Karpas-422 (cell line): ENCODE measurements around the gene TRNAU1AP. TPM values are rescaled to one million over a fixed set of nuclear protein-coding genes. Genes with fewer than 3 reads are reported as not detected.
A peak's percentile ranks its signal among the peaks of the same experiment; 100 is the strongest.

ENCODE experiments used
- DNase-seq: peaks from one replicate; pipeline ENCODE4 v3.0.0-alpha.2; 2015
- H2AFZ ChIP-seq: fragments of 200-600 bp; sonication (generic); 2 replicates; pipeline ENCODE4 v1.6.1; 2014; ENCODE audit warnings: antibody characterized with exemption, low read length, mixed read lengths
- H3K27ac ChIP-seq: fragments of 200-600 bp; sonication (generic); 2 replicates; pipeline ENCODE4 v1.5.1; 2014; ENCODE audit warnings: mild to moderate bottlenecking, low read length, moderate library complexity
- H3K27me3 ChIP-seq: fragments of 200-600 bp; sonication (generic); 2 replicates; pipeline ENCODE4 v1.6.1; 2014; ENCODE audit warnings: low read length, mixed read lengths
- H3K36me3 ChIP-seq: fragments of 200-600 bp; sonication (generic); 2 replicates; pipeline ENCODE4 v1.6.1; 2014; ENCODE audit warnings: low read length, mixed read lengths; ENCODE audit not compliant: insufficient read depth
- H3K4me1 ChIP-seq: fragments of 200-600 bp; sonication (generic); 2 replicates; pipeline ENCODE4 v1.6.1; 2014; ENCODE audit warnings: mild to moderate bottlenecking, low read length, mixed read lengths
- H3K4me2 ChIP-seq: fragments of 200-600 bp; sonication (generic); 2 replicates; pipeline ENCODE4 v1.6.1; 2014; ENCODE audit warnings: low read length, low read depth, mild to moderate bottlenecking; ENCODE audit not compliant: poor library complexity, severe bottlenecking
- H3K4me3 ChIP-seq: fragments of 200-600 bp; sonication (generic); 2 replicates; pipeline ENCODE4 v1.5.1; 2014; ENCODE audit warnings: mild to moderate bottlenecking, antibody characterized with exemption, low read length, mixed read lengths
- H3K79me2 ChIP-seq: fragments of 200-600 bp; sonication (generic); 2 replicates; pipeline ENCODE4 v1.6.1; 2014; ENCODE audit warnings: mild to moderate bottlenecking, low read length, mixed read lengths
- H3K9ac ChIP-seq: fragments of 200-600 bp; sonication (generic); 2 replicates; pipeline ENCODE4 v1.6.0; 2014; ENCODE audit warnings: low read length
- H3K9me2 ChIP-seq: fragments of 200-600 bp; sonication (generic), shearing (Covaris generic); replicated peaks from 2 replicates; pipeline ENCODE4 v1.6.0; 2014; ENCODE audit warnings: mild to moderate bottlenecking, low read length, moderate library complexity; ENCODE audit not compliant: insufficient read depth
- H3K9me3 ChIP-seq: fragments of 300-700, 200-600 bp; sonication (generic); 2 replicates; pipeline ENCODE4 v1.6.1; 2014; ENCODE audit warnings: low read length, mixed read lengths
- H4K20me1 ChIP-seq: fragments of 200-600 bp; sonication (generic); 2 replicates; pipeline ENCODE4 v1.6.1; 2014; ENCODE audit warnings: mild to moderate bottlenecking, antibody characterized with exemption, low read length, low read depth; ENCODE audit not compliant: insufficient read depth
- total RNA-seq: library from RNA; depleted of rRNA; stranded (reverse); fragments of >200 nt; shearing (Covaris generic); gene quantifications from 2 replicates; pipeline ENCODE4 v1.2.3, GENCODE V29; 2014; ENCODE audit warnings: low replicate concordance

The TRNAU1AP gene
- total RNA-seq, 1 experiment from 2014 or later = 28.6 TPM

DNA sequence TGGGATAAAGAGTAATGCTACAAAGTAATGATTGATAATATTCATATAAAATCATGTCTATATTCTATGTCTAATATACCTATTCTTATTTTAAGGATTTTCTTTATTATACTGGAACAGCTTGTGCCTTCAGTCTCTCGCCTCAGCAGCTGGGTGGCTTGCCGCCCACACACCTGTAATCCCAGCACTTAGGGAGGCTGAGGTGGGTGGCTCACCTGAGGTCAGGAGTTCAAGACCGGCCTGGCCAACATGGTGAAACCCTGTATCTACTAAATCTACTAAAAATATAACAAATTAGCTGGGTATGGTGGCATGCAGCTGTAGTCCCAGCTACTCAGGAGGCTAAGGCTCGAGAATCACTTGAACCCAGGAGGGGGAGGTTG lies 7.6 kb upstream of the TRNAU1AP start:
- H3K9ac ChIP-seq = no peak overlapping the region
- H3K9me2 ChIP-seq = no peaks in the 10 kb centered on the region
- H3K27ac ChIP-seq = no peak overlapping the region
- H3K4me3 ChIP-seq = no peak overlapping the region
- H3K79me2 ChIP-seq = no peaks in the 10 kb centered on the region
- H3K4me1 ChIP-seq = no peaks in the 10 kb centered on the region
- no peak overlapping the region for H3K4me2 ChIP-seq
- no peaks in the 10 kb centered on the region for H4K20me1 ChIP-seq
- DNase-seq = no peak
- no peaks in the 10 kb centered on the region for H3K9me3 ChIP-seq
- H3K36me3 ChIP-seq = no peaks in the 10 kb centered on the region
- no peak overlapping the region for H2AFZ ChIP-seq
- no peaks in the 10 kb centered on the region for H3K27me3 ChIP-seq

DNA sequence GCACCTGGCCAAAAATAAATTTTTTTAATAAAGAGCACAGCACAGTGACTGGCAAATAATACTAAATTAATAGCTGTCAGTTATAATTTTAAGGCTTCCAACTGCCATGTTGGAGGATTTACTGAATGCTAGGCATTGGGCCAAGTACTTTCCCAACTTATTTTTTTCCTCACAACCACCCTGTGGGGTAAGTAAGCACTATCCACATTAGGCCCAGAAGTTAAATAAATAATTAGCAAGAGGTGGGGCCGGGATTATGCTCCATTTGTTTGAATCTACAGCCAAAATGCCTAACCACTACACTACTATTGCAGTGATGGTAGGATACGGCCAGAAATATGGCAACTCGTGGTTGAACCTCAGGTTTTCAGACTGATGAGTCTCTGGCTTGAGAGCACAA lies 4.6 kb upstream of the TRNAU1AP start:
- H2AFZ ChIP-seq = no peak overlapping the region
- no peaks in the 10 kb centered on the region for H3K9me2 ChIP-seq
- peaks cover 3% of the 10 kb centered on the region for H3K79me2 ChIP-seq
- H3K36me3 ChIP-seq = no peaks in the 10 kb centered on the region
- no peak for DNase-seq
- H3K27ac ChIP-seq = no peak overlapping the region
- H3K9ac ChIP-seq = no peak overlapping the region
- H3K4me3 ChIP-seq = no peak overlapping the region
- no peaks in the 10 kb centered on the region for H3K9me3 ChIP-seq
- no peaks in the 10 kb centered on the region for H3K27me3 ChIP-seq
- no peaks in the 10 kb centered on the region for H4K20me1 ChIP-seq
- peaks cover 12% of the 10 kb centered on the region for H3K4me1 ChIP-seq
- no peak overlapping the region for H3K4me2 ChIP-seq

GRCh38 chr1:28551381-28551780 lies 1.5 kb upstream of the TRNAU1AP start:
- H3K79me2 ChIP-seq = peaks cover 13% of the 10 kb centered on the region

GRCh38 chr1:28560886-28561285 lies 8.0 kb downstream of the TRNAU1AP start:
- Histone ChIP-seq H3K9ac (no peak overlapping the region), H4K20me1 (no peaks in the 10 kb centered on the region), H3K4me2 (no peak overlapping the region), H3K36me3 (peaks cover 16% of the 10 kb centered on the region; the same call in 1 of the 2 replicates), H3K27ac (no peak overlapping the region), H3K4me3 (no peak overlapping the region), H3K9me3 (no peaks in the 10 kb centered on the region), H3K79me2 (no peaks in the 10 kb centered on the region), H3K9me2 (no peaks in the 10 kb centered on the region), H2AFZ (no peak overlapping the region), H3K4me1 (no peaks in the 10 kb centered on the region), H3K27me3 (no peaks in the 10 kb centered on the region)
- DNase-seq = no peak

More at GRCh38 chr1:28551381-28551780, 1.5 kb upstream of the TRNAU1AP start:
- H3K9me3 ChIP-seq = no peaks in the 10 kb centered on the region
- H3K27ac ChIP-seq = no peak overlapping the region
- no peak for DNase-seq
- no peak overlapping the region for H2AFZ ChIP-seq
- H3K36me3 ChIP-seq = no peaks in the 10 kb centered on the region
- H4K20me1 ChIP-seq = no peaks in the 10 kb centered on the region
- no peak overlapping the region for H3K9ac ChIP-seq
- no peaks in the 10 kb centered on the region for H3K9me2 ChIP-seq
- H3K4me3 ChIP-seq = no peak overlapping the region
- no peaks in the 10 kb centered on the region for H3K27me3 ChIP-seq
- peaks cover 22% of the 10 kb centered on the region for H3K4me1 ChIP-seq
- peak overlapping the region; percentile 72 for H3K4me2 ChIP-seq

DNA sequence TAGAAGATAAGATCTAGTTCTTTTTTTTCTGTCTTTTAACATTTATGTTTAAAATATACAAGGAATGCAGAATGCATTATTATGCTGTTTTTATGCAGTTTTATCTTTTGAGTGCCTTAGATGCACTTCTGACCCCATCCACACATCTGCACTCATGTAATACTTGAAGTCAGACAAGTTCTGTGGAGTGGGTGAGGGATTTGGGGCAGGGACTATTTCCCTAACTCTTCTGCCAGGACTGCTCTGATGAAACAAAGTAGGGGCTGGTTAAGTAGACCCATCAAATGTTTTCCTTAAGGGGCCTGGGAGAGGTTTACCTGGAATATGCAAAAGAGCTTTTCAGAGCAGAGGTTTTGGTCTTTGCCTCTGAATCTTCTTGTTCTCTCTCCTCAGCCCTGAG lies 11.4 kb downstream of the TRNAU1AP start:
- Histone ChIP-seq H3K9me2 (no peaks in the 10 kb centered on the region), H3K9ac (no peak overlapping the region), H3K4me2 (no peak overlapping the region), H3K4me3 (no peak overlapping the region), H3K4me1 (no peaks in the 10 kb centered on the region), H2AFZ (no peak overlapping the region), H3K27me3 (no peaks in the 10 kb centered on the region), H4K20me1 (no peaks in the 10 kb centered on the region), H3K27ac (no peak overlapping the region), H3K9me3 (no peaks in the 10 kb centered on the region), H3K36me3 (peaks cover 29% of the 10 kb centered on the region), H3K79me2 (no peaks in the 10 kb centered on the region)
- no peak for DNase-seq

DNA sequence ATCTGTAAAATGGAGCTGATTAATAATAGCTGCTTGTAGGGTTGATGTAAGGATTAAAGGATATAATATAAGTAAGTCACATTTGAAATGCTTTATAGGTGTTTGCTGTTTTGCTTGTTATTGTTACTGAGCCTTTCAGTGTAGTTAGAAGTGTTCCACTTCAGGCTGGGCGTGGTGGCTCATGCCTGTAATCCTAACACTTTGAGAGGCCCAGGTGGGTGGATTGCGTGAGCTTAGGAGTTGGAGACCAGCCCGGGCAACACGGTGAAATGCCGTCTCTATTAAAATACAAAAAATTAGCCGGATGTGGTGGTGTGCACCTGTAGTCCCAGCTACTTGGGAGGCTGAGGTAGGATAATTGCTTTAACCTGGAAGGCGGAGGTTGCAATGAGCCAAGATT lies 12.2 kb downstream of the TRNAU1AP start:
- no peaks in the 10 kb centered on the region for H3K9me3 ChIP-seq
- no peak for DNase-seq
- no peaks in the 10 kb centered on the region for H3K9me2 ChIP-seq
- H3K4me3 ChIP-seq = no peak overlapping the region
- no peaks in the 10 kb centered on the region for H3K4me1 ChIP-seq
- no peaks in the 10 kb centered on the region for H3K79me2 ChIP-seq
- H3K27ac ChIP-seq = no peak overlapping the region
- H4K20me1 ChIP-seq = no peaks in the 10 kb centered on the region
- no peak overlapping the region for H2AFZ ChIP-seq
- H3K4me2 ChIP-seq = no peak overlapping the region
- no peaks in the 10 kb centered on the region for H3K27me3 ChIP-seq
- no peak overlapping the region for H3K9ac ChIP-seq
- peaks cover 29% of the 10 kb centered on the region for H3K36me3 ChIP-seq

- Histone ChIP-seq H3K4me1 (no peaks in the 10 kb centered on the region), H3K27me3 (no peaks in the 10 kb centered on the region), H3K27ac (no peak overlapping the region), H3K9me3 (no peaks in the 10 kb centered on the region), H3K36me3 (peaks cover 26% of the 10 kb centered on the region), H3K9ac (no peak overlapping the region), H3K4me2 (no peak overlapping the region), H3K9me2 (no peaks in the 10 kb centered on the region), H2AFZ (no peak overlapping the region), H3K79me2 (no peaks in the 10 kb centered on the region), H3K4me3 (no peak overlapping the region), H4K20me1 (no peaks in the 10 kb centered on the region)
- DNase-seq = no peak
Observed at GRCh38 chr1:28565726-28566125, 12.8 kb downstream of the TRNAU1AP start.

DNA sequence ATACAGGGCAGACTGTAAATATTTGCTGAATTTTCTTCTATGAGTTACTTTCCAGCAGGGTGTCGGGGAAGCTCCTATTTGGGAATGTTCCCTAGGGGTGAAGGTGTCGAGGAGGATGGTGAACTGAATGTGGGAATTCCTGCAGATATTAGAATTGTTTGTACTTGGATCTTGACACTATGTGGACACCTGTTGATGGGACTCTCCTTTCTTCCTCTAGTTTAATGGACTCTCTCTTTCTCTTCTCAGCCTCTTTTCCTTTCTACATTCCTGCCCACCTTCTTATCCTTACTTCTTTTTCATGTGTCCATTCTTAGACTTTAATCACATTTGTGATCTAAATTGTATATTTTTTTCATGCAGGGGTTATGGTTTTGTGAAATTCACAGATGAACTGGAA lies 14.0 kb downstream of the TRNAU1AP start:
- H3K27ac ChIP-seq = no peak overlapping the region
- peaks cover 21% of the 10 kb centered on the region for H3K36me3 ChIP-seq
- H3K9me2 ChIP-seq = no peaks in the 10 kb centered on the region
- no peaks in the 10 kb centered on the region for H3K9me3 ChIP-seq
- no peaks in the 10 kb centered on the region for H3K27me3 ChIP-seq
- no peak overlapping the region for H3K4me2 ChIP-seq
- no peaks in the 10 kb centered on the region for H3K4me1 ChIP-seq
- H3K9ac ChIP-seq = no peak overlapping the region
- no peaks in the 10 kb centered on the region for H3K79me2 ChIP-seq
- H2AFZ ChIP-seq = no peak overlapping the region
- no peak overlapping the region for H3K4me3 ChIP-seq
- DNase-seq = no peak
- no peaks in the 10 kb centered on the region for H4K20me1 ChIP-seq

- Histone ChIP-seq H3K4me3 (no peak overlapping the region), H3K4me1 (no peaks in the 10 kb centered on the region), H4K20me1 (no peaks in the 10 kb centered on the region), H3K36me3 (peaks cover 15% of the 10 kb centered on the region), H2AFZ (no peak overlapping the region), H3K9ac (no peak overlapping the region), H3K27ac (no peak overlapping the region), H3K9me2 (no peaks in the 10 kb centered on the region), H3K4me2 (no peak overlapping the region), H3K27me3 (no peaks in the 10 kb centered on the region), H3K79me2 (no peaks in the 10 kb centered on the region), H3K9me3 (no peaks in the 10 kb centered on the region)
- DNase-seq = no peak
Observed at GRCh38 chr1:28571911-28572310, 19.0 kb downstream of the TRNAU1AP start.
